NCI-H128 (cell line): Measurements from ENCODE around the gene WASF2.
"Not testable (repeated sequence)": the region's sequence is repeated elsewhere in the genome, so short reads cannot be mapped to it uniquely, and the experiment has no call there.

ENCODE experiments used
- DNase-seq: peaks from one replicate; lab custom pipeline; 2025; ENCODE audit not compliant: unreplicated experiment; lab: John Stamatoyannopoulos, UW

Gene WASF2

DNA sequence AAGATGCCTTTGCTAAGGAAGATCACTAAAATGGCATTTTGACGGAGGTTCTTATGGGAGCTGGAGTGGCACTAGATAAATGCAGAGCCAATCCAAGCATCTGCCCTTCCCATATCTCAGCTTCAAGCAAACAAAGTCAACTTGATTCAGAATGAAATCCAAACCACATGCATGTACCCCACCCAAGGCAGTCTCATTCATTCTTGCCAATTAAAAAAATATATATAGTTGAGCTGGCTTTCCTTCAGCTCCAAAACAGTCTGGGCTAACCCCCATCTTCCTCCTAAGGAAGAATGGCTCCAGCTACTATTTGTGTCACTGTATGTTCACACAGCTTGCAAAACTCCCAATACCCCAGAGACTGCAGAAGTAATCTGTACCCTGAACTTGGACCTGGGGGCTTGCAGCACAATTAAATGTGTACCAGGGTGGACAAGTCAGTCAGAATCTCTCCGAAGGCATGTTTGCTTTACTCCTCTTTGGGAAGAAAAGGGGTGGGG lies 62.1 kb downstream of the WASF2 start:
- no peak for DNase-seq

DNA sequence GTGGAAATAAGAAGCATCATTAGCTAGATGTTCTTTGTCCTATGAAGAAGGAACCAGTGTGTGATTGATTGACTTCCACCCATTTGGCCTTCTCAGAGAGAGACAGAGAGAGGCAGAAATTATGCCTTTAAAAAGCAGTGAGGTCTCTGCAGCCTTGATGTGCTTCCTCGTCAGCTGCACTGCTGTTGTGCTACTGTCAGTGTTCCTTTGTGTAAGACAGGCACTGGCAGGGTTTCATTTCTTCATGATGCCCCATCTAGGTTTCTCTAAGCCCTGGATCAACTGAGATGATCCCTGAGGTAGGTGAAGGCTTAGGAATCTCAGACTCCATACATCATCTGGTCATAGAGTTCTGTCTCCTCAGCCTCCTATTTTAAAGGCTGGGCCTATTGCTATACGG lies 62.6 kb downstream of the WASF2 start:
- no peak for DNase-seq

- no peak for DNase-seq
These were observed 66.3 kb downstream of the WASF2 start for GRCh38 chr1:27423709-27424108.

DNA sequence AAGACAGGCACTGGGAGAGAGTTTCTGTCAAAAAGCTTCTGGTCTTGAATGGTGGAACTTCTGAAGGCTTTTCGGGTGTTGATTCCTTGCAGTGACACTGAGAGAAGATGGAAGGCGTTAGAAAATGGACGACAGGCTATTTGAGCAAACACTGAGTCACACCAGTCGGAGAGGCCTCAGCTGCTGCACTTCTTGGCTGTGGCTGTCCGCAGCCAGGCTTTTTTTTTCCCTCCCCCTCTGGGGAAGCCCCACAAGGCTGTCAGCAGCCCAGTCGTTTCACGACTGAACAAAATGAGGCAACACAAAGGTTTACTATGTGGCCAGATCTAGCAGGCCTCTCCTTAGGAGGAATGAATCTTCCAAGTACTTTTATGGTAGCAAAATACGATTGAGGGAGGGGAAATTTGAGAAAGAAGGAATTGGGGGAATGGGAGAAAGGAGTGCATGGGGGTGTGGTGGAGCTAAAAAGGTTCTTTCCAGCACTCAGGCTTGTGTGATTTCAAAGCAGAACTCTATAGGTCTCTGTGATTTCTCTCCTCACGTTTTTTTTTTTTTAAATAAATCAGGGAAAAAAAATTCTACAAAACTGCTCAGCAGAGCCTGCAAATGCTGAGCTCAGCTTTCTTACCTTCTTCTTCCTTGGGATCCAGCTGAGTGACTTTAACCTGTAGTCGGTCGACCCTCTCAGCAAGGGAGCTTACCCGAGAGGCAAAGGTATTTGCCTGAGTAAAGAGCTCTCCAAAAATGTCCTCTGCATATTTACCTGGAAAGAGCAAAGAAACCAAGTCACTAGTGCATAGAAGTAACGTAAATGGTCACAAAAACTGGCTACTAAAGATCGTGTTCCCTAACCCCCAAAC lies 71.4 kb downstream of the WASF2 start:
- no peak for DNase-seq

DNA sequence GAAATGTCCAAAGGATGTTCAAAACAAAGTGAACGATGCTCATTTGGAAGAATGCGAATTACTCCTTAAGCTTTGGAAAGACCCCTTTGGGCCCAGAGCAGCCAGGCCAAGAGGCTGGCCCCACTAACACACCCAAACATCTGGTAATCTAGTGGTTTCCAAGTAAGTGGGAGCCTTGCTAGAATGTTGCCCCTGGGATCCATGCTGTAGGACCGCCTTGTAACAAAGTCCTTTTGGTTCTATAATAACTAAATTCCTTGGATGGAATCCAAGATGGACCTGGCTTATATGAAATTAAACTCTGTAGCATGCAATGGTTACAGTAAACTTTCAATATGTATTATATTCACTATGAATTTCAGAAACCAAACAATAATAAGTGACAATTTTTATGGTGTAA lies 72.3 kb downstream of the WASF2 start:
- no peak for DNase-seq

DNA sequence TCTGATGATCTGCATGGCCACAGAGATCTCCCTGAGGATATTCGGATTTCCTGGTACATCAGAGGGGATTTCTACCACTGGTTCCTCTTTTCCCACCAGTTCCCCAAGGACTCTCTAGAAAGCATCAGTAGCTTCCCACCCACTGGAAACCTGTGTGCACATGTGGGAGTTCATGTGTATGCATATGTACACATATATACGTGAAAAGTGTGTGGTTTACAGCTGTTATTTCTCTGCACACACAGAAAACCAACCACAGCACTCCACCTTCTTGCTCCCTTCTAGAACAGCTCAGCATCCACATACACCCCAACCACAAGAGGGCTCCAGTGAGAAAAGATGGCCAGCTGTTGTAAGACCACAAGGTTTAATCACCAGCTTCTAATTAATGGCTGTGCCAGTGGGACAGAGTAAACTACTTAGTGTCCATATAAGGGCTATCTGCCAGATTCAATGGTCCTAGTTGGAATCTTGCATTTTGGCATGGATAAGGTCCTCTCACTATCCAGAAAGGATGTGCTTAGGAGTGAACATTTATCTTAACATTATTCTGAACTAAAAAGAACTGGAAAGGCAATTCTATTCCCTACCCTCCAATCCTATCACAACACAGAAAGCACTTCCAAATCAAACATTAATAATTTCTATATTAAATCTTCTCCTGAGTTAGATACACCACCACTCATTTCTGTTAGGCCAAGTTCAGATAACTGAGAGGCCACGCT lies 73.4 kb downstream of the WASF2 start:
- no peak for DNase-seq

GRCh38 chr1:27414091-27414490 lies 75.9 kb downstream of the WASF2 start:
- DNase-seq = no peak

DNA sequence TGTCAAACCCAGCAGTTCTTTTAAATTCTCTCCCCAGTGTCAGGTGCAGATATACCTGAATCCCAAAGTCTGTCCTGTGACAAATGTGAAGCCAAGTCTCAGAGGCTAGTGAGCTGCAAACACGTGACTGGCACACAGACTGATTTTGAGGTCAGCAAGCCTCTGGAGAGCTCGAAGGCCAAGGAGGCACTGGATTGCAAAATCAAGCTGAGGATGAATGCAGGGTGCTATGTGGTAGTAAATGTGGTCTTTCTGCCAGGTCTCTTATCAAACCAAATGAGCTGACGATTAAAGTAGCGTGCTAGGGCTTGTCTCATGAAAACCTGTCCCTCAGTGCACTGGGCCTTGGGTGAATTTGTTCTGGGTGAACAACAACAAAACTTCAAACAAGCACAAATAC lies 77.0 kb downstream of the WASF2 start:
- no peak for DNase-seq

DNA sequence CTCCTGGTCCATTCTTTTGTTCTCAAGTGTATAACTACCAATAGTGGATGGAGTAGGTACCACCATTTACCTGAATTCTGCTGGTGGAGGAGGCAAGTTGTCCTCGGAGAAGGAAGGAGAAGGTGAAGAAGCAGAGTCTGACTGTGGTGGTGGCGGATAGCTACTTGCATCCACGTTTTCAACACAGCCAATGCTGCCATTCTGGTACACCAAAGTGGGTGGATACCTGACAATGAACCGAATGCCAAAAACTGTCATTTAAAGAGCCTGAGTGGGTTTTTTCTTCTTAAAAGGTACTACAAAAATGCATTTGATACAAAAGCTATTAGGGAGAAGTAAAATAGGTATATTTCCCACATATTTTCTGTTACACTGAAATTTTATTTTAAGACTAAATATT lies 77.5 kb downstream of the WASF2 start:
- DNase-seq = no peak

GRCh38 chr1:27410709-27411108 lies 79.3 kb downstream of the WASF2 start:
- no peak for DNase-seq

DNA sequence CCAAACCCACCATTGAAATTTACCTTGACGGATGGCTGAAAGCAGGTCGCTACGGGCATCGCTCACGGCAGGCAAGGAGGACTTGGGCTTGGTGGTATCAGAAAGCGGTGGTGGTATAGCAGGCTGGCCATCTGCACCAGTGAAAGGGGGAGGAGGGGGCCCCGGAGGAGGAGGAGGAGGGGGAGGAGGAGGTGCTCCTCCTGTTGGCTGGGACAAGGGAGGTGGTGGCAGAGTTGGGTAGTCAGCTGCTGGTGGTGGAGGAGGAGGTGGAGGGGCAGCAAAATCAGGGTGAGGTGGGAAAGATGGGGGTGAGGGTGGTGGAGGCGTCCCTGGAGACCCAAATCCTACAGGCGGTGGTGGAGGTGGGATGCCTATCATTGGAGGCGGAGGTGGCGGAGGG lies 80.3 kb downstream of the WASF2 start:
- DNase-seq = no peak

- no peak for DNase-seq
These were observed 81.8 kb downstream of the WASF2 start for GRCh38 chr1:27408151-27408550.

DNA sequence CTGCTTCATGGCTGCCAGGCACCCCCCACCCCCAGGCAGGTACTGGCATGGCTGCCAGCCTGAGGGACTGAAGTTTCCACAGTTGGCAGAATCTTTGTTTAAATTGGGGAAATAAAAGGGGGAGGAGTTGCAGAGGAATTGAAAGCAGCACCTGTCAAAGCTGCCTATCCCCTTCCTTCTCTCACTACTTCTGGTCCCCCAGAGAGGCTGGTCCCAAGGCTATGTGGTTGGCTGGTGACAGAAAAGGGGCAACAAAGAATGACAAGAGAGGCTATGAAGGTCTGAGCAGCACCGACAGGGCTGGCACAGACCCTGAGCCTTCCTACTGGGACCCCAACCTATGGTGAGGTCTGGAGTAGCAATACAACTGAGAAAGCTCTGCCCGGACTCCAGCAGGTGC lies 83.2 kb downstream of the WASF2 start:
- DNase-seq = not testable (repeated sequence)

- no peak for DNase-seq
These were observed 83.6 kb downstream of the WASF2 start for GRCh38 chr1:27406362-27406680.

GRCh38 chr1:27405598-27406361 lies 84.2 kb downstream of the WASF2 start:
- not testable (repeated sequence) for DNase-seq

DNA sequence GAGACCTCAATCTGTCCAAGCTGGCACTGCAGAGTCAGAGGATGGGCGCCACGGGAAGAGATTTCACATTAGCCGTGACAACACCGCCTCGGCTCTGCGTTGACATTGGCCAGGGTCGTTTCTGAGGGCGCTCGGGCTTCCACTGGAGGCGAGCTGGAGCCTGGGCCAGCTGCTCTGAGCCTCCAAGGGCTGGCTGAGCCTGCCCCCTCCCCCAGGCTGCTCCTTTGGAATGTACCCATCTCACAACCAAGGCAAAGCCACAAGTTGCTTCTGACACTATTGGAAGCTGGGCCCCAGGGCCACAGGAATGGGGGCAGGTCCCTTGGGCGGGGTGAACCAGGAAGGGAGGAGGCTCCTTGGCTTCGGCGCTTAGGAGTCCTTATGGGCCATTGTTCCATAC lies 84.9 kb downstream of the WASF2 start:
- no peak for DNase-seq

GRCh38 chr1:27403931-27404330 lies 86.0 kb downstream of the WASF2 start:
- no peak for DNase-seq

DNA sequence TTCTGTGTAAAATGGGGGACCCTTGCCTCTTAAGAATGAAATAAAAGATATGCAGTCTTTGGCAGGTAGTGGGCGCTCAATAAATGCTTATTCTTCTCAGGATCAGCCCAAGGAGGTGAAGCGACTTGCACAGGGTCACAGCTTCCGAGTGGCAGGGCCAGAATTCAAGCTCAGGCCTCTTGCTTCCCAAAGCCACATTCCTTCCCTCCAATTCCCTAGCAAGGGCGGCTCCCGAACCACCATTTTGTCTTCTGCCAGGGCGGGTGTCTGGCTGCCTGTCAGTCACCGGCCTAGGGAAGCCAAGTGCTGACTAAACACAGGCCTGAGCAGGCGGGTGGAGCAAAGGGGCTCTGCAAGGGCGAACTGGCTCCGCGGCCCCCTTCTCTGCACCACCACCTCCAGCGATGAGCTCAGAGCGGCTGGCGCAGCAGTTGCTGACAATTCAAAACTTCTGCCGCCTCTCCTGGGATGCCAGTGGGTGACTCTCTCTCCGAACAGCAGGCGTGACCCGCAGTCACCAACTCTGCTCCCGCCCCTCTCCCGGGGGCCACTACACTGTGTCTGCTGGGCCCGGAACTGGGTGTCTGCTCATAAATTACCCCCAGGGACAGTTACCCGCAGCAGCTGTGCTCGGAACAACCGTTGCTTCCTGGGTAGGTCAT lies 86.8 kb downstream of the WASF2 start:
- DNase-seq = no peak

GRCh38 chr1:27402349-27402754 lies 87.6 kb downstream of the WASF2 start:
- no peak for DNase-seq

DNA sequence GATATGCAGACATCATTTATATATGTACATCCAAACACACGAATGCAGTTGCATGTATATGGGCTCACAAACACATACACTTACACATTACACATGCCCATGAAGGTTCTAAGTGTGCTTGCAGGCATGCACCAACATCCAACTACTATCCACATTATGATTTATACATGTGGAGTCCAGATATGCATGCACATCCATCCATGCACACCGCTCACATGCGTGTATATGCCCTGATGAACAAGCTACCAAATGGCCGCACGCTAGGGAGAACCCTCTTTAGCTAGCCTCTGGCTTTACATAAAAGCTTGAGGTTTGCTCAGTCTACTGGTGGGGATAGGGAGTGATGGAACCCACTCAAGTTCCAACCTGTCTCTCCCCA lies 89.0 kb downstream of the WASF2 start:
- no peak for DNase-seq
